ENCODE data around the gene AFG3L2.

AFG3L2 gene

GRCh38 chr18:12361770-12362378 is 15.2 kb downstream of the AFG3L2 start:
- no peak for DNase-seq

- DNase-seq = no peak
These were observed 17.5 kb downstream of the AFG3L2 start for GRCh38 chr18:12359515-12359927.

- DNase-seq = no peak
These were observed 24.8 kb downstream of the AFG3L2 start for GRCh38 chr18:12352188-12352587.

DNA sequence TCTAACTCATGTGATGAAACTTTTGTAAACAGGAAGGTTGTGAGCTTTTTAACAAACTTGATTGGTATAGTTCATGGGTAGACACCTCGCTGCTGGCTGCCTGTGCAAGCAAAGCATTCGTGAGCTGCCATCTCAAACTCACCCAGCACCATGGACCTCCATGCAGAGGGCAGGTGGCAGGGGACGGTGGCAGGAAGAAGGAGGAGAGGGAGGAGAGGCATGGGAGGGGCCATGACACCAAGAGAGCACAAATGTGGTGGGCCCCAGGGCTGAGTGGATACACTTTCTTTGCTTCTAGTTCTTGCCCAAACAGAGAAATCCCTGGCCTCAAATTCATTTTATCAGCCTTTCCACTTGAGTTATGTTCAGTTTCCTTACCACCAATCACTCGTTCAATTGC is 29.1 kb downstream of the AFG3L2 start:
- no peak for DNase-seq

- no peak for DNase-seq
These were observed 30.8 kb downstream of the AFG3L2 start for GRCh38 chr18:12346240-12346565.

DNA sequence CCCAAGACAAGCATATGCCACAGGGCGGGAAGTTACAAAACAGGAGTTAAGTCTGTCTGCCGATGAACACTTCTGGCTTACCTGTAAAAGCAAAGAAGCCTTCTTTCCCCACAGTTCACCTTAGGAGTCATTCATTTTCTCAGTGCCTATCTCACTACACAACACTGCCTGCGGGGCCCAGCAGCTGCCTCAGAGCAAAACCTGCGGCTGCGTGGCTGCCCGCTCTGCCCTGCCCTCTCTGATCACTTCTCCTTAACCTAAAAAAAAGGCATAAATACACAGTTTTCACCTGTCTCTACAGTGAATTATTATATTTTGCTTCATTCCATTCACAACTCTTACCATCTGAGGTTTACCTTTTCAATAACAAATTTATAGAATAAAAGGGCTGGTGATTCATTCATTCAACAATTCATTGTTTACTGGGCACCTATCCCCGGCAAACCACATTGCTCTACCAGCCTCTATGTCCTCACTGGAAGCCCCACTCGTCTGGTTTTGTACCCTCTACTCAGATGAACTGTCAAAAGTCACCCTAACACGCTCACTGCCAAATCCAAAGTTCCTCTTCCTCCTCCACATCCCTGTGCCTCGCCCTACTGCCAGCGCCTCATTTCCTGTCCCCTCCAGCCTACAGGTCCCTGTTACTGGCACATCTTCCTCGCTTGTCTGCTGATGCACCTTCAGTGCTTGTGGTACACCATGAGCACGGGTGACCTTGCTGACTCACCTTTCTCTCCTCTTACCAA is 31.4 kb downstream of the AFG3L2 start:
- DNase-seq = no peak

- DNase-seq = no peak
These were observed 34.4 kb downstream of the AFG3L2 start for GRCh38 chr18:12342661-12343060.

DNA sequence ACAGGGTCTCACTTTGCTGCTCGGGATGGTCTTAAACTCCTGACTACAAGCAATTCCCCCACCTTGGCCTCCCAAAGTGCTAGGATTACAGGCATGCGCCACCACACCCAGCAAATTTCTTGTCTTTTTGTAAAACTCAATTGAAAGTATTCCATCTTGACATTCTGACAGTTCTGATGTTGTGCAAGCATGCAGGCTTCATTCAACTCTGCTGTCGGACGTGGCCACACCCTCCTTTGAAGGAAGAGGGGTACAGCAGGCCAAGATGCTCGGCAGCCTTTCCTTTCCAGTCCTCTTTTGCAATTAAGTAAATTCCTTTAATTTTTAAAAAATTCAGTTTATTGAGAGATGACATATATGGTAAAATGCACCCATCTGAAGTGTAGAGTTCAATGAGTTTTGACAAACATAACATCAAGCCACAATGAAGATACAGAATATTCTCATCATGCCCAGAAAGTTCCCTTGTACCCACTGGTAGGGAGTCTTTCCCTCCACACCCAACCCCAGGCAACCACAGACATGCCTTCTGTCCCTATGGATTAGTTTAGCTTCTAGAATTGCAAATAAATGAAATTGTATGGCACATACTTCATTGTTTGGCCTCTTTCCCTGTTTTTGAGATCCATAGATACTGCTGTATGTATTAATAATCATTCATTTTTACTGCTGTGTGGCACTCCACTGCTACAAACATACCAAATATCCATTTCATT is 35.9 kb downstream of the AFG3L2 start:
- no peak for DNase-seq

DNA sequence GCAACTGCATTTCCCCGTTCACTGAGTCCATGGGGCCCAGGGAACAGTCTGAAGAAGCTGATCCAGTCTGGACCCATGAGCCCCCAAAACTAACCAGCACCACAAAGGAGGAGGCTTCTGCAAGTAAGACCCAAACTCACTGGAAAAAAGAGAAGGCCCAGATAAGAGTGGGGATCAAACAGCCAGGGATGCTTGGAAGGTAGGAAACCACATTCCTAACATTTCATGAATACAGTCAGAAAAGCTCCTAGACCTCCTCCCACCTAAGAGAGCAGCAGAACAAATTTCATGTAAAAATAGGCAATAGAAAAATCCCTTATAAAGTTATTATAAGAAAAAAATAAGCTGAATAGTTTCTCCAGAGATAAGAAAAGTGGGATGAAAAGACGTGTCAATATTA is 38.6 kb downstream of the AFG3L2 start:
- no peak for DNase-seq

- DNase-seq = no peak
These were observed 40.1 kb downstream of the AFG3L2 start for GRCh38 chr18:12336887-12337286.

- DNase-seq = no peak
These were observed 40.8 kb downstream of the AFG3L2 start for GRCh38 chr18:12336171-12336613.

DNA sequence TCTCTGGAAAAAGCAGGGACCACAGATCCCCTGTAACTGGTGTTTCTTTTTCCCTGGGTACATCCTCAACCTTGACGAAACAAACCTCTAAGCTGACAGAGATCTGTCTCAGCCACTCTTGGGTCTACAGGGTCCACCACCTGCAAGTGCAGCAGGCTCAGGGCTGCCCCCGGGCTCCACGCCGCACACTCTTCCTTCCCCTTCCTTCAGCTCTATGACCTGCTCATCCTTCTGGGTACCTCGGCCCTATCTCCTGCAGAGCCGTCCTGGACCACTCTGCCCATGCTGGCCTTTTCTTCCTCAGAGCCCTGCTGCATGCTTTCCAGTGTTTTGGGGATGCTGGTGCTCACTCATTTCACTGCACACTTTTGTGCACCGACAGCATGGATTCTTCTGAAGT is 41.5 kb downstream of the AFG3L2 start:
- no peak for DNase-seq

DNA sequence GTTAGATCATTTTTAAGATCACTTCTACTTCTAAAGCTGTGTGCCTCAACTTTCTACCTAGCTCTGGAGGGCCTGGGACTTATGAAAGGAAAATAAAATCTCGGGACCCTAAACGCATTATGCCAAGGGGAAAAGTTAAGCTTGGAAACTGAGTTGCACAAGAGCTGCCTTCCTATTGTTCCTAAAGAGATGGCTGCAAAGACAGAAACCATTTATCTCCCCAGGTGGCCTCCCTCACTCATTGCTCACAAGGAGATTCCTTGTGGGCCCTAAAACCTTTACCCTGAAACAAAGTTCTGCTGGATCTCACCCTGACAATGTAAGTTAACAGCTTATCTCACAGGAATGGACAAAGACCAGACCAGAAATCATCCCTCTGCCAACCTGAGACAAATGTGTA is 42.2 kb downstream of the AFG3L2 start:
- no peak for DNase-seq

- no peak for DNase-seq
These were observed 42.6 kb downstream of the AFG3L2 start for GRCh38 chr18:12334366-12334808.

DNA sequence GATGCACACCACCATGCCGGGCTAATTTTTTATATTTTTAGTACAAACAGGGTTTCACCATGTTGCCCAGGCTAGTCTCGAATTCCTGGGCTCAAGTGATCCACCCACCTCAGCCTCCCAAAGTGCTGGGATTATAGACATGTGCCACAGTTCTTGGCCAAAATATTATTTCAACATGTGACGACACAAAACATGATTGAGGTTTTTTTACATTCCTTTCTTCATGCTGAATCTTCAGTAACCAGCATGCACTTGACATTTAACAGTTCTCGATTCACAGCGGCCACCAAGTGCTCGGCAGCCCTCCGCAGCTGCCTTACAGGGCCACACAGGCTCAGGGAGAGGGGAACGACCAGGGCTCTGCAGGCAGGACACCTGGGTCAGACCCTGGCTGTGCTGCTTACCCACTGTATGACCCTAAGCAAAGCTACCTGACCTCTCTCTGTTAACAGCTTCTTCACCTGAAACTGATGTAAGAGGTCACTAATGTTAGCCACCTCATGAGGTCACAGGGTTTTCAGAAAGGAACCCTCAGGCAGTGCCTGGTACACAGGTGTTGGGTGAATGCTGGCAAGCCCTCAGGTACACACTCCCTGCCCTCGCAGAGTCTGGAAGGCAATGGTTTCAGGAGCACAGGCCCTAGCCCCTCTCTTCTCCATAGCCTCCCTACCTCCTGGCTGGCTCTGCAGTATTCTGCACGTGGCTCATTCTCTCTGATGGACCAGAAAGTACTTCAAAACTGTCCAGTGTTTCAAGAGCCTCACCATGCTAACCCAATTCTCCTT is 43.3 kb downstream of the AFG3L2 start:
- no peak for DNase-seq

- no peak for DNase-seq
These were observed 46.3 kb downstream of the AFG3L2 start for GRCh38 chr18:12330766-12331165.

DNA sequence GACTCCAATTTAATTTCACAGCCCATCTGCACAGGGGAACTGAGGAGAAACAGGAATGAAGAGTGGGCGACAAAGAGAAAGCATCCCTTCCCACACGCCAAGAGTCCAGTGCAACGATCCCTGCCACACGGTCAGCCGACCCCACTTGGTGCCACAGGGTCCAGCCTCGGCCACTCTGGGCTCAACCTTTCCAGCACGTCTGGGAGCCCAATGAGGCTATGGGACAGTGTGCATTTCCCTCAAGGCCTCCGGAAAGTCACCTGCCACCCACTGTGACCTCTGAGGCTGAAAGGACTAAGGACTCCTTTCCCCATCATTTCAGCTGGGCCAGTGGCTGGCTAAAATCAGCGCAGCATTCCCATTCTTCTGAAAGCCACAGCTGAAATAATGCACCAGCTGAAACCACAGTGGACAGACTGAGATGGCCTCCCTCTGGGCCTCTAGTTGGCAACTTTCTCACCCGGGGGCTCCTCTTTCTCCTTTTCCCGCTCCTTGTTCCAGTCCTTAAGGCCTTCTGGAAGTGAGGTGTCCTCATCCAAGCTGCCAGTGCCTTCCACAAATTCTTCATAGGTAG is 47.8 kb downstream of the AFG3L2 start:
- DNase-seq = no peak

GRCh38 chr18:12328179-12328823 is 48.7 kb downstream of the AFG3L2 start:
- DNase-seq = no peak

DNA sequence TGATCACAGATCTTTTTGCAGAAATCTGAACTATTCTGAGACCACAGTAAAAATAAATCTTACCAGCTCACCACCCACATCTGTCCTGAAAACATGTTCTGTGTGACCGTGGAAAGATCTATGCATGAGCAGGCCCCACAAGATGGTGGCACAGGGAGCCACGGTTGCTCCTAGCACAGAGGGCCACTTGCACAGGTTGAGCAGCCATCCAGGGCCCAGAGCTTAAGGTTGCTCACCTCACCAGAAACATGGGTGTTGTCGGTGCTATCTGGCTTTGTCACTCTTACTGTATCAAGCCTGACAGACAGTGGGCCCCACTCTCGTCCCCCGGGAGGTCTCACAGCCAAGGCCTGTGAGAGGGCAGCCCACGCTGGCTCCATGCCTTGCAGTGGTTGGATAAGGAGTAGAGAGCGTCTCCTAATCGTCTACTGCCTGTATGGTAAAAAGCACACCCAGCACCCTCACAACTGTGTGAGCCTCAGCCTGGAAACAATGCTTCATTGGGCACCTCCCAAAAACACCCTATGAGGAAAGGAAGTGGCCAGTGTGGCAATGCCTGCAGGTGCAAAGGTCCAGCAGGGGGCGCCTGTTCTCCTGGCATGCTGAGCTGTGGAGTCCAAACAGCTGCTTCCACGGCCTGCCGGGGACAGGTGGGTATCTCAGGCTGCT is 49.4 kb downstream of the AFG3L2 start:
- DNase-seq = no peak

GRCh38 chr18:12326711-12327460 is 50.1 kb downstream of the AFG3L2 start:
- DNase-seq = no peak

Measured in right kidney (tissue), 1 donor.